ENCODE data around the gene ALDH3B1.

Gene ALDH3B1

DNA sequence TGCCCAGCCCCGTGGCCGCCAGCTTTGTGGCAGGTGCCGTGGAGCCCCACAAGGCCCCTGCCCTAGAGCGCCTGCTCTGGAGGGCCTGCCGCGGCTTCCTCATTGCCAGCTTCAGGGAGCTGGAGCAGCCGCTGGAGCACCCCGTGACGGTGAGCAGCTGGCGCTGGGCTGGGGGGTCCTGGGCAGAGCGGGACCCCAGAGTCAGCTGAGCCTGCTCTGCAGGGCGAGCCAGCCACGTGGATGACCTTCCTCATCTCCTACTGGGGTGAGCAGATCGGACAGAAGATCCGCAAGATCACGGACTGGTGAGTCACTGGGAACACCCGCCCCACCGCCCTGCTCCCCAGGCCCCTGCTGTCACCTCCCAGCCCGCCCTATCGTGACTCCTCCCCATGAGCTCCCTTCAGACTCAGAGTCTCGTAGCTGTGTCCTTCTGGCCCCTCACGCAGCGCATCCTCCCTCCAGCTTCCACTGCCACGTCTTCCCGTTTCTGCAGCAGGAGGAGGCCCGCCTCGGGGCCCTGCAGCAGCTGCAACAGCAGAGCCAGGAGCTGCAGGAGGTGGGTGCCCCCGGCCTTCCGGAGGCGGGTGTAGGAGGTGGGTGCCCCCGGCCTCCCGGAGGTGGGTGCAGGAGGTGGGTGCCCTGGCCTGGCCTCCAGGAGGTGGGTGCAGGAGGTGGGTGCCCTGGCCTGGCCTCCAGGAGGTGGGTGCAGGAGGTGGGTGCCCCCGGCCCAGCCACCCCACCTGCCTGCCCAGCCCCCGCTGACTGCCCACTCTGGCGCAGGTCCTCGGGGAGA is 33.4 kb downstream of the ALDH3B1 start:
- no peak for DNase-seq (ENCODE audit: low read depth in 2 of 2)

DNA sequence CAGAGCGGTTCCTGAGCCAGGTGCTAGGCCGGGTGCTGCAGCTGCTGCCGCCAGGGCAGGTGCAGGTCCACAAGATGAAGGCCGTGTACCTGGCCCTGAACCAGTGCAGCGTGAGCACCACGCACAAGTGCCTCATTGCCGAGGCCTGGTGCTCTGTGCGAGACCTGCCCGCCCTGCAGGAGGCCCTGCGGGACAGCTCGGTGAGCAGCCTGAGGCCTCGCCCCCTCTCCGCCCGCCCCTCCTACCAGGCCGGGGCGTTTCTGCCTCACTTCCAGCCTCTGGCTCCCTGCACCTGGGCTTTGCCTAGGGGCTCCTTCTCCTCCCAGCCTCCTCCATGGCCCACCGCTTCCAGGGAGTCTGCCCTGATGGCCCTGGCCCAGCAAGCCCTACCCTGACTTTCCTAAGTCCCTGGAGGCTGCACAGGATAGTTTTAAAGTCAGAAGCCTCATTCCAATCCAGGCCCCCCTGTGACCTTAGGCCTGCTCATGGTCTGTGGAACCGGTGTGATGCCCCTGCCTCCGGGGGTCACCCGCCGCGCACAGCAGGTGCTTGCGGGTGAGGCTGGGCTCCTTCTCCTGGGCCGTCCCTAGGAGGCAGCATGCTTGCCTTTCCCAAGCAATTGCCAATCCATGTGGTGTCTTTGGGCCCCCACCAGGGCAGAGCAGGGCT is 34.2 kb downstream of the ALDH3B1 start:
- DNase-seq (ENCODE audit: low read depth in 2 of 2): no peak

DNA sequence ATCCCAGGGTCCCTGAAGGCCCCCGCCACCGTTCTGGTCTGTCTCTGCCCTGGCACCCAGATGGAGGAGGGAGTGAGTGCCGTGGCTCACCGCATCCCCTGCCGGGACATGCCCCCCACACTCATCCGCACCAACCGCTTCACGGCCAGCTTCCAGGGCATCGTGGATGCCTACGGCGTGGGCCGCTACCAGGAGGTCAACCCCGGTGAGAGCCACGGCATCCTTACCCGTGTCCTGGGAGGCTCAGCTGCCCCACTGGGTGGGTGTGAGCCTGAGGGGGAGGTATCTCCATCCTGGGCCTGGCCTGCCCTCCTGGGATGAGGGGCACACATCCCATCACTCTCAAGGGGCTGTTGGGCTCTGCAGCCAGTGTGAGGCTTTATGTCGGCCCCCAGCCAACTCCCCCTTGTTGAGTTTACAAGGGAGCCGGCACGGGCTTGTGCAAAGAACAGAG is 34.8 kb downstream of the ALDH3B1 start:
- DNase-seq (ENCODE audit: low read depth in 2 of 2): no peak

DNA sequence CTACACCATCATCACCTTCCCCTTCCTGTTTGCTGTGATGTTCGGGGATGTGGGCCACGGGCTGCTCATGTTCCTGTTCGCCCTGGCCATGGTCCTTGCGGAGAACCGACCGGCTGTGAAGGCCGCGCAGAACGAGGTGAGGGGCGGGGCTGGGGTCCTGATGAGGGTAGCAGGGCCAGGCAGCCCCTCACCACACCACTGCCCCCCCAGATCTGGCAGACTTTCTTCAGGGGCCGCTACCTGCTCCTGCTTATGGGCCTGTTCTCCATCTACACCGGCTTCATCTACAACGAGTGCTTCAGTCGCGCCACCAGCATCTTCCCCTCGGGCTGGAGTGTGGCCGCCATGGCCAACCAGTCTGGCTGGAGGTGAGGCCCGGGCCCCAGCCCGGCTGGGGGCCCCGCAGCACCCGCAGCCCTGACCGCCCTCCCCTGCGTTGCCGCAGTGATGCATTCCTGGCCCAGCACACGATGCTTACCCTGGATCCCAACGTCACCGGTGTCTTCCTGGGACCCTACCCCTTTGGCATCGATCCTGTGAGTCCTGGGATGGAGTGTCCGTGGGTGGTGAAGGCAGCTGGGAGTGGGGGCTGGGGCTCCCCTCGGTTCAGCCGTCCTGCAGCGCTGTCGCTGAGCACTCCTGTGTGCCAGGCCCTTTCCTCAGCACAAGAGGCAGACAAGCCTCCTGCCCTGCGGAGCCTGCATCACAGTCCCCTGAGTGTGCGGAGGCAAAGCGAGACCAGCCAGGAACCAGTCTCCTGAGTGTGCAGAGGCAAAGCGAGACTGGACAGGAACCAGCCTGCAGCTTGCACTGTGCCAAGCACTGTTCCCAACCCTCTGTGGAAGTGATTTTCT is 37.5 kb downstream of the ALDH3B1 start:
- DNase-seq (ENCODE audit: low read depth in 2 of 2): no peak

DNA sequence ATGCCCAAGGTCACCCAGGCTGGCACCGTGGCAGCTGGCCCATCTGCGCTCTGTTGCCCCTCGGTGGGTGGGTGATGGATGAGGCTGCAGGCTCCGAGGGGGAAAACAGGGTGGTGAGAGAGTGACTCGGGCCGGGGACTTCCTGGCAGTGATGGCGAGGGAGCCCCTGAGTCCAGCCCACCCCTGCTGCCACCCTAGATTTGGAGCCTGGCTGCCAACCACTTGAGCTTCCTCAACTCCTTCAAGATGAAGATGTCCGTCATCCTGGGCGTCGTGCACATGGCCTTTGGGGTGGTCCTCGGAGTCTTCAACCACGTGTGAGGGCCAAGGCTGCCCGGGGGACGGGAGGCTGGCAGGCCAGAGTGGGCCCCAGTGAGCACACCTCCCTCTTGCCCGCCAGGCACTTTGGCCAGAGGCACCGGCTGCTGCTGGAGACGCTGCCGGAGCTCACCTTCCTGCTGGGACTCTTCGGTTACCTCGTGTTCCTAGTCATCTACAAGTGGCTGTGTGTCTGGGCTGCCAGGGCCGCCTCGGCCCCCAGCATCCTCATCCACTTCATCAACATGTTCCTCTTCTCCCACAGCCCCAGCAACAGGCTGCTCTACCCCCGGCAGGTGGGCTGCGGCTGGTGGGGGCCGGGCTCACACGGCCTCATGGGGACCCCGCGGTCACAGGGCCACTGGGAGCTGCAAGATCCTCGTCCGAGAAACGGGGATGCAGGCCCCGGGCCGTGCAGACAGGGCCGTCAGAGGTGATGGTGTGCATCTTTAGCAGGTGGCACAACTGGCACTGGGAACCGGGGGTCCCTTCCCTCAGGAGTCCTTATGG is 38.8 kb downstream of the ALDH3B1 start:
- no peak for DNase-seq (ENCODE audit: low read depth in 2 of 2)

DNA sequence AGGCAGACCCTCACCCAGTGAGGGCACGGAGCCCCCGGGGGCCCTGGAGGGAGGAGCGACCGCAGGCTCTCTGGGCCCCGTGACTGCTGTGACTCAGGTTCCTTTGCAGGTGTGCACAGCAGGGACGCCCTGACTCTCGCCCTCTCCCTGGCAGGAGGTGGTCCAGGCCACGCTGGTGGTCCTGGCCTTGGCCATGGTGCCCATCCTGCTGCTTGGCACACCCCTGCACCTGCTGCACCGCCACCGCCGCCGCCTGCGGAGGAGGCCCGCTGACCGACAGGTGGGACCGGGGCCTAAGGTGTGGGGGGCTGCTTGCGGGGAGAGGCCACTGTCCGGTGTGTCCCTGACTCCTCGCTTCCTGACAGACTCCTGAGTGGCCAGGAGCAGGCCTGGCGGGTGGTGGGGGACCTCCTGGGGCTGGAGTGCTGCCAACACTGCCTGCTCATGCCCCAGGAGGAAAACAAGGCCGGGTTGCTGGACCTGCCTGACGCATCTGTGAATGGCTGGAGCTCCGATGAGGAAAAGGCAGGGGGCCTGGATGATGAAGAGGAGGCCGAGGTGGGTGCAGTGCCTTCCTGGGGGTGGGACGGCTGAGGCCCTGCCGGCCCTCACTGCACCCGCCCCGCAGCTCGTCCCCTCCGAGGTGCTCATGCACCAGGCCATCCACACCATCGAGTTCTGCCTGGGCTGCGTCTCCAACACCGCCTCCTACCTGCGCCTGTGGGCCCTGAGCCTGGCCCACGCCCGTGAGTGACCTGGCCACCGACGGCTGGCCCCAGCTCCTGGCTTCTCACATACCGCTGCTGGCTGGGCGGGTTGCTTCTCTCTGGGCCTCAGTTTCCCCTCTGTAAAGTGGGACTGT is 39.6 kb downstream of the ALDH3B1 start:
- no peak for DNase-seq (ENCODE audit: low read depth in 2 of 2)

DNA sequence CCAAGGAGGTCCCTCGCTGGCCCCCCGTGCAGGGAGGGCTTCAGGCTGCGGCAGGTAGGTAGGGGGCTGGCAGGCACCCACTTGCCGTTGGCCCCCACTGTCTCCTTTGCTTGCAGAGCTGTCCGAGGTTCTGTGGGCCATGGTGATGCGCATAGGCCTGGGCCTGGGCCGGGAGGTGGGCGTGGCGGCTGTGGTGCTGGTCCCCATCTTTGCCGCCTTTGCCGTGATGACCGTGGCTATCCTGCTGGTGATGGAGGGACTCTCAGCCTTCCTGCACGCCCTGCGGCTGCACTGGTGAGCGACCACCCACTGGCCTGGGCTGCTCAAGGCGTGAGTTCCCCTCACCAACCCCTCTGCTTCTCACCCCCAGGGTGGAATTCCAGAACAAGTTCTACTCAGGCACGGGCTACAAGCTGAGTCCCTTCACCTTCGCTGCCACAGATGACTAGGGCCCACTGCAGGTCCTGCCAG is 40.3 kb downstream of the ALDH3B1 start:
- DNase-seq (ENCODE audit: low read depth in 2 of 2): no peak

DNA sequence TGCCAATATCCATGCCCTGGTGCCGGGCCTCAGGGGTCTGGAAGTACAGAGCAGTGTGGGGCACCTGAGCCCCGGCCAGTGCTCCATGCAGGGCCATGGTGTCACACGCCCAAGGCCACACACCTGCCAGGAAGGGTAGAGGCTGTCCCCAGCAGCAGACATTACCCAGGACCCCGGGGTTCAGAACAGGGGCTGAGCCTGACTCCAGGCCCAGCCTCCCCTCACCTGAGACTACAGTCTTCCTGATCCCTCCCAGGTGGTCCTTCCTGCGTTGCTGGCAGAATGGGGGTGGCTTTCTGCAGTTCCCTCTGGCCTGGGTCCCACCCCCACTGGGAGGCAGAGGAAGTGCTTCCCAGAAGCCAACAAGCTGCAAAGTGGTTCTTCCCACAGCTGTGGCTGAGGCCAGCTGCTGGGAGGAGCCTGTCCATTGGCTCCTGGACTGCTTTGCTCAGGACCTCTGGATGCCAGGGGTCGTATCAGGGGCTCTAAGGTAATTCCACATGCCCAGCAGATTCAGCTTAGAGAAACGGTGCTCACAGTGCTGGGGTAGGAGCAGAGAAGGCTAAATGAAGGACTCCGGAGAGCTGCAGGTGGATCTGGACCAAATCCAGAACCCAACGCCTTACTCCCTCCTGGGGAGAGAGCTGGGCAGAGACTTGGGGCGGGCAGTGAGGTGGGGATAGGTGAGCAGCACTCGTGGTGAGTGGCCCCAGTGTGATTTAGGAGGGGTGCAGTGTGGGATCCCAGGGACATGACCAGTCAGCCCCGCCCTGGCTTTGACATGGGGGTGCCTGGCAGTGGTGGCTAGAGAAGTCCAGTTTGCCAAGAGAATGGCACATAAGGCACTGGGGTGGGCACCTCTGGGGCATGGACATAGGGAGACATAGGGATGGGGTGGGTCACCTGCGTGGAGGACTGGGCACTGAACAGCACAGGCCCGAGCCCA is 41.3 kb downstream of the ALDH3B1 start:
- no peak for DNase-seq (ENCODE audit: low read depth in 2 of 2)

DNA sequence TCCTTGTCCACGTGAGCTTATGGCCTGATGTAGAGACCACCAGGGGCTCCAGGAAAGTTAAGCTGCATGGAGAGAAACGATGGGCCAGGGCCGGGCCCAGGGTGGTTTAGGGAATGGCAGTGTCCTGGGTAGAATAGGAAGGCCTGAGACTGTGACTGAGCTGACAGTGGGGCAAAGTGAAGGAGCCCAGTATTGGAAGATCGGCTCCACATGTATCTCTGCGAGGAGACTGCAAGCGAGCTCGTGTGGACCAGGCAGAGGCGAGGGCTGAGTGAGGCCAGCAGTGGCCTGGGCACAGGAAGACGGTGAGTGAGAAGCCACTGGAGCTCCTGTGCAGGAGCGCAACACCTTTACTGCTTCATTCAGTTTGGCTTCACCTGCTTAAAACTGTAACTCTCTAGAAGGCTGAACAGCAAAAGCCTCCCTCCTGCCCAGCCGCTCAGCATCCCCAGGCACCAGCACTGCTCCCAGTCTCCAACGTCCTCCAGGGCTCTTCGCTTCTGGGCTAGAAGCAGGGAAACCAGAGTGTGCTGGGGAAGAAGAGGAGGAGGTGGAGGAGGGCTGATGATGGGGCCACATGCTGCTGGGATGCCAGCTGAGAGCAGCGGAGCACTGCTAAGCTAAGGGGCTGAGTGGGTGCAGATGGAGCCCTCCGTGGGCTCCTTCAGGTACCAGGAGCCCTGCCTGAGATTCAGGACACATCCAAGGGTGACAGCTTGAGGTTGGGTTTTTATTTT is 42.2 kb downstream of the ALDH3B1 start:
- DNase-seq (ENCODE audit: low read depth in 2 of 2): no peak

DNA sequence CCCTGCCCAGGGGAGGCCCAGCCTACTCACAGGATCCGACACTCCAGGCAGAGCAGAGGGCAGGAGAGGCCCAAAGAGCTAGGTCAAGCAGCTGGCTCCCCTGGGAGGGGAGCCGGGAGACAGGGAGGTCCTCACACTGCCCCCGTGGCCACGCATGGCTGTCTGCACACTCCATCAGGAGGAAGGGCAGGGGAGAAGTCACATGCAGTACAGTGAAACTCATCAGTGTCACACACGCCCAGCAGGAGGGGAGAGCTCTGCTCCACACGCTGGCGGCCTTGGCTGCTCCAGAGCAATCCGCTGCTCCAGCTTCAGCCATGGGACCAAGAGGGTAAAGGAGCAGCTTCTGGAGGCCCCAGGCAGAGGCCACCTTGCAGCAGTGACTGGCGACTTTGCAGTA is 43.0 kb downstream of the ALDH3B1 start:
- no peak for DNase-seq (ENCODE audit: low read depth in 2 of 2)

DNA sequence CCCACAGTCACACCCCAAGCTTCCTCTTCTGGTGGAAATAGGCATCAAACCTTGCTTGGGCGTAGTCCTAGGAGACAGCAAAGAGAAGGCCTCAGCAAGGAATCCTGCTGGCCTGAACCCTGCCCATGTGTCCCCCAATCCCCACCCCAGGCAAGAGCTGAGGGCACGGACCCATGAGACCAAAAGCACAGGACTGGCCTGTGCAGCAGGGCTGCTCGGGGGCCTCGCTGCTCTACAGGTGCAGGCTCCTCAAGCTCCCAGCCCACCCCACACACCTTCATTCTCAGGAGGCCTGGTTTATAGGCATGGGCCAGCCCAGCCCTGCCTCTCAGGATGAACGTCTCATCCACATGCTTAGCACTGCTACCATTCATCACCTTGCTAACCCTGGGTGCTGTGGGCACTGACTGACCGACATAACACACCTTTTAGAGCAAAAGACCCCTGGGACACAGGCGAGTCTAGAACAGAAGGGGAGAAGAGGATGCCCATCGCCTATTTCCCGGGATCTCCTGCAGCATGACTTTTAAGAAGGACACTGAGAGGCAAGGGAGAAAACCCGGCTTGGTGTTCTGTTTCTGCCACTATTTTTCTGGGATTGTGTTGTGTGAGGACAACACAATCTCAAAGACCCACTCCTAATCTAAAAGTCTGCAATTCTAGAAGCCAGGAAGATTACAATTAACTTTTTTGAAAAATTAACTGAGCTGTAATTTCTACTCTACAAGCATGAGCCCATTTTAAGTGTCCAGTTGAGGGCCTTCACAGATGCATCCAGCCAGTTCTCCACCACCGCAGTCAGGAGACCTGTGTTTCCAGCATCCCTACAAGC is 44.1 kb downstream of the ALDH3B1 start:
- no peak for DNase-seq (ENCODE audit: low read depth in 2 of 2)

DNA sequence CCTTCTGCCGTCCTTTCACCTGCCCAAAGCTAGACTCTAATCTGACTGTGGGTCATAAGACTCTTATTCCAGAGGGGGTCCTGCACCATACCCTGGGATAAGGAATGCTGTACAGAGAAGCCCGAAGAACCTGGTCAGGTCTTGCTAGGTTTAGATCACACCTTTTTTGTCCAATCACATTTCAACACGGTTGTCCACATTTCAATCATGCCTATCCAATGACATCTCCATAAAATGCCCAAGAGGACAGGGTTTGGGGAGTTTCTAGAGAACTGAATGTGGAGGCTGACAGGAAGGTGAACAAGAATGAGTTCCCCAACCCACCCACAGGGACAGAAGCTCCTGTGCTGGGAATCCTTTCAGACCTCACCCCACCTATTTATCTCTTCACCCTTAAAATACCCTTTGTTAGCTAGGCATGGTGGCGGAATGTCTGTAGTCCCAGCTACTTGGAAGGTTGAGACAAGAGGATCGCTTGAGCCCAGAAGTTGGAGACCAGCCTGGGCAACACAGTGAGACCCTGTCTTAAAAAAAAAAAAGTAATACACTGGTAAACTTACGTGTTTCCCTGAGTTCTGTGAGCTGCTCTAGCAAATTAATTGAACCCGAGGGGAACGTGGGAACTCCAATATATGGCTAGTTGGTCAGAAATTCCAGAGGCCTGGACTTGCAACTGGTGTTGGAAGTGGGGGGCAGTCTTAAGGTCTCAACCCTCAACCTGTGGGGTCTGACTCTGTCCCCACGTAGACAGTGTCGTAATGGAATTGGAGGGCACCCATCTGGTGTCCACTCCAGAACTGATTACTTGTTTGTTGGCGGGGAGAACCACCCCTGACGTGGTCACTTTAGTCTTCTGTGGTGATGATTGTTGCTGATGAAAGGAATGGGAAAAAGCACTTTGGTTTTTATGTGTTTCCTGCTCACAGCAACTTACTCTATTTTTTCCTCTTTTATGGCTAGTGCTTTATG is 46.5 kb downstream of the ALDH3B1 start:
- no peak for DNase-seq (ENCODE audit: low read depth in 2 of 2)

DNA sequence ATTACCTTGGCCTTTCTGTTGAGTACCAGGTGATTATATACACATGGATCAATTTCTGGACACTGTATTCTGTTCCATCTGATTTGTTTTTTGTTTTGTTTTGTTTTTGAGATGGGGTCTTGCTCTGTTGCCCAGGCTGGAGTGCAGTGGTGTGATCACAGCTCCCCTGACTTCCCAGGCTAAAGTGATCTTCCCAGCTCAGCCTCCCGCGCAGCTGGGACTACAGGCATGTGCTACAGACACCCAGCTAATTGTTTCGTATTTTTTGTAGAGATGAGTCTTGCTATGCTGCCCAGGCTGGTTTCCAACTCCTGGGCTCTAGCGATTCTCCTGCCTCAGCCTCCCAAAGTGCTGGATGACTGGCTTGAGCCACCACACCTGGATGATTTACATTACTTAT is 47.7 kb downstream of the ALDH3B1 start:
- no peak for DNase-seq (ENCODE audit: low read depth in 2 of 2)

DNA sequence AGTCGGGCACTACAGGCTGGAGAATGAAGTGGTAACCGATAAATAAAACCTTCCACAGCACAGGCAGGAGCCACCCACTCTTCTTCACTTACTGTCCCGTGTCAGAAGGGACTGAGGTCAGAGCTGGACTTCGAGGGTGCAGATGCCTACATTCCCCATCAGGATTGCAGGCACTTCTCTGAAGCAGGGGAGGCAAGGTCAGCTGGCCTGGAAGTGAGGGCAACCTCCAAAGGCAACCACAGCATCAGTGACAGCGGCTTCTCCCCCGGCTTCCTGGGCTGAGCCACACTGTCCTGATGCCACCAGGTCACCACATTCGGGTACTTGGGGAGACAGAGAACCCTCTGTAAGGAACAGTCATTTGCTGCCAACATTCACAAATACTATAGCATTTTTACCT is 51.4 kb downstream of the ALDH3B1 start:
- no peak for DNase-seq (ENCODE audit: low read depth in 2 of 2)

DNA sequence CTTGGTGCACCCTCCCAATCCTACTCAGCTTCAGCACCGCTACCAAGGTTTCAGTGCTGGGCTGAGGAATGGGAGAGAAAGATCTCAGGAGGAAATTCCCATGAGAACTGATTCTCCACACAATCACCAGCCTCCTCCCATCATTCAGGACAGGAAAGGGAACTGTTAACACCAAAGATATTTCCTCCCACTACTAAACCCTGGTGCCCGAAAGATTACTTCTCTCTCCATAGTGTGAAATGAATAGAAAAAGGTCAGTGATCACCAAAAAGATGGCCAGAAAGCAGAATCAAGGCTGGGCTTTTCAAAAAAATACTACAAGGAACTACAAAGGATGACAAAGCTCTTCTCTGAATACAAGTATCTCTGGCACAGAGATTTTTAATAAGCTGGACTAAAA is 54.8 kb downstream of the ALDH3B1 start:
- no peak for DNase-seq (ENCODE audit: low read depth in 2 of 2)

DNA sequence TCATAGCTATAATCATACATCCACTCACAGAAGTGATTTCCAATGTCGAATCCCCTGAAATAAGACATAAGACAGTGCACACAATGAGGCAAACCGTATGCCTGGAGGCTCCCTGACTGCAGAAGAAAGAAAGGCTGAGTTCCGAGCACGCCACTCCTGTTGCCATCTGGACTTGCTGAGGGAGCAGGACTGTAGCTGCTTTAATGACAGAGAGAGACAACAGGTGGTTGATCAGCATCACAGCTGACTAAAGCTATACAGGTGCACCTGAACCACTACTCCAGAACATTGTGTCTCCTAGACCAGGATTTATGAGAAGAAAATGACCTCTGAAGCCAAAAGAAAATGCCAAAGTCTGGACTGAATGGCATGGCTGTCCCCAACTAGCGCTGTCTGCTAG is 55.7 kb downstream of the ALDH3B1 start:
- DNase-seq (ENCODE audit: low read depth in 2 of 2): no peak

DNA sequence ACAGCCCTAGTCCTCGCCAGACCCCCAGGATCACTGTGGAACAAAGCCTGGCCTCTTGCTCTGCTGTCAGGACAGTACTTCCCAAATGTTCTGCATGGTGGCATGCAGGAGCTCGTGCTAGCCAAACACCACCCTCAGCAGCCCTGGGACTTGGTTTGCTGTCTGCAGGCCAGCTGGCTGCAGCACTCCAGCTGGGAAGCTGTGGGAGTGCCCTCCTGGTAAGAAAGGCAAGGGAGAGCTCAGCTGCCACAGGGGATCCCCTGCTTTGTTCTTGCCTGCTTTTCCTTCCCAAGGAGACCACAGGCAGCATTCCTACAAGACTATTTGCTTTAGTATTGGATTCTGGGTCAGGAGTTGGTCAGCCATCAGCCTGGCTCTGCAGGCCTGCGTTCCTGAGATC is 56.6 kb downstream of the ALDH3B1 start:
- no peak for DNase-seq (ENCODE audit: low read depth in 2 of 2)
